ENCODE results near the gene SURF4. TPM values are rescaled to one million over a fixed set of nuclear protein-coding genes. Genes with fewer than 3 reads are reported as not detected.
A peak's percentile ranks its signal among the peaks of the same experiment; 100 is the strongest.

Gene SURF4
- total and polyA plus RNA-seq, 2 of the 13 experiments (the other 11 are each of a cell fraction or from before 2014, with no cell fraction given) = 220 to 265 TPM

- ChIA-PET POLR2A (interaction anchor here (1.4 kb wide), 1 partner anchor 14 kb away, joined by 5 read pairs; the partner anchor contains the start of genes SURF1 and SURF2), CTCF (ENCODE audit: low intra/inter-chr PET ratio, low total read pairs) (interaction anchor here (1.9 kb wide), 1 partner anchor 144 kb away, joined by 5 read pairs; no protein-coding TSS in a partner anchor)
- no TSS peak for BruUV-seq (replicated peaks)
- Histone ChIP-seq H3K79me2 (ENCODE audit: insufficient read depth, low read length) (peaks cover 12% of the 10 kb centered on the region), H3K4me2 (ENCODE audit: low read depth, low read length) (no peak overlapping the region), H3K9me3 (ENCODE audit: low read length) (no peaks in the 10 kb centered on the region), H3K9ac (ENCODE audit: insufficient read depth, low read depth, low read length) (no peak overlapping the region), H2AFZ (ENCODE audit: low read length) (no peak overlapping the region), H3K4me1 (ENCODE audit: insufficient read depth, low read length) (peaks cover 11% of the 10 kb centered on the region), H3K36me3 (replicated peaks in 1 of 2; ENCODE audit: control insufficient read depth in 1 of 2, insufficient read depth in 2 of 2, low read length in 2 of 2) (peaks cover 8 to 58% of the 10 kb centered on the region in 2 experiments; a peak in 4 of 5 replicates), H4K20me1 (ENCODE audit: insufficient read depth, low read length) (no peaks in the 10 kb centered on the region), H3K27me3 (ENCODE audit: control insufficient read depth in 1 of 2, insufficient read depth in 2 of 2, low read length in 2 of 2) (no peaks in the 10 kb centered on the region), H3K27ac (ENCODE audit: extremely low read length, insufficient read depth, low read length) (no peak overlapping the region), H3K4me3 (replicated peaks in 1 of 3; ENCODE audit: insufficient read depth in 1 of 3, low read depth in 2 of 3, low read length in 3 of 3) (no peak overlapping the region)
- 93% methylated on average over 7 of the region's 12 CpGs for WGBS (ENCODE audit: low lambda C conversion rate)
- TF ChIP-seq ZNF687 (CRISPR knock-in tag; IDR thresholded peaks at IDR 0.05) = peak; percentile 9; the same call in 1 of the 2 replicates
- TF ChIP-seq SCMH1 (CRISPR knock-in tag; IDR thresholded peaks at IDR 0.05; ENCODE audit: borderline replicate concordance) = no peak
- TF ChIP-seq ZBTB38 (CRISPR knock-in tag; IDR thresholded peaks at IDR 0.05) = peak; percentile 55; the same call in 1 of the 2 replicates
- TF ChIP-seq CTCF (CRISPR knock-in tag; IDR thresholded peaks at IDR 0.05) = peak; percentile 42
- 0 out of 2 replicates have a peak, but pooled peaks have one; percentile 5 for TF ChIP-seq STAG1 (CRISPR knock-in tag; IDR thresholded peaks at IDR 0.05)
- TF ChIP-seq BRD4 (CRISPR knock-in tag; IDR thresholded peaks at IDR 0.05) = 0 out of 2 replicates have a peak, but pooled peaks have one; percentile 29
- TF ChIP-seq ZNF20 (CRISPR knock-in tag; IDR thresholded peaks at IDR 0.05) = no peak
- TF ChIP-seq ZBTB20 (CRISPR knock-in tag; IDR thresholded peaks at IDR 0.05; ENCODE audit: borderline replicate concordance, low read depth) = no peak
- TF ChIP-seq AGO2 (optimal IDR thresholded peaks at IDR 0.05; ENCODE audit: low read depth, low read length) = peak; percentile 24
- intact Hi-C loops (cut with micrococcal nuclease; ENCODE audit: unreplicated experiment) = no loop called here
- DNase-seq (ENCODE audit: low spot score) = no peak
- ATAC-seq = peak; percentile 63
- no peak for FAIRE-seq
- in situ Hi-C loops (cut with HindIII; ENCODE audit: extremely low pct_ligation_motif_present, low pct_unique_long_range_greater_than_20kb) = no loop called here
Observed at GRCh38 chr9:133342069-133342406, 33.8 kb downstream of the SURF4 start.
